ENCODE results near the gene ZNF133. TPM values are rescaled to one million over a fixed set of nuclear protein-coding genes. Genes with fewer than 3 reads are reported as not detected.

ZNF133 gene
- total and polyA plus RNA-seq, 10 donors = 8.7 to 16.9 (median 13.7) TPM

GRCh38 chr20:18360635-18361034, 72.3 kb downstream of the ZNF133 start:
- H3K4me1 ChIP-seq = no peaks in the 10 kb centered on the region
- H3K36me3 ChIP-seq = no peaks in the 10 kb centered on the region
- no peaks in the 10 kb centered on the region for H3K9me3 ChIP-seq
- no peaks in the 10 kb centered on the region for H3K27me3 ChIP-seq (replicated peaks in 1 of 7)
- TF ChIP-seq CTCF (IDR thresholded peaks at IDR 0.05 in 8 of 11, conservative IDR thresholded peaks at IDR 0.05 in 3 of 11) = no peak
- TF ChIP-seq POLR2A (IDR thresholded peaks at IDR 0.05) = no peak
- TF ChIP-seq POLR2AphosphoS5 (IDR thresholded peaks at IDR 0.05) = no peak
- no peak overlapping the region for H3K4me3 ChIP-seq
- no peak for DNase-seq
- intact Hi-C loops (cut with DNase I; ENCODE audit: low total_unique reads) = no loop called here
- no peak overlapping the region for H3K27ac ChIP-seq
- 0 to 25% (median 23%) methylated on average over 1 of the region's 1 CpG for WGBS, 5 donors

- DNase-seq = no peak
- H3K4me1 ChIP-seq = no peaks in the 10 kb centered on the region
- 83 to 100% (median 86%) methylated on average over 1 of the region's 1 CpG for whole genome bisulfite sequencing, 5 donors
- TF ChIP-seq POLR2AphosphoS5 (IDR thresholded peaks at IDR 0.05) (no peak), POLR2A (IDR thresholded peaks at IDR 0.05) (no peak), CTCF (IDR thresholded peaks at IDR 0.05 in 8 of 11, conservative IDR thresholded peaks at IDR 0.05 in 3 of 11) (no peak)
- no peaks in the 10 kb centered on the region for H3K9me3 ChIP-seq
- no peaks in the 10 kb centered on the region for H3K27me3 ChIP-seq (replicated peaks in 1 of 7)
- H3K27ac ChIP-seq = no peak overlapping the region
- intact Hi-C loops (cut with DNase I; ENCODE audit: low total_unique reads) = no loop called here
- no peak overlapping the region for H3K4me3 ChIP-seq
- H3K36me3 ChIP-seq = no peaks in the 10 kb centered on the region
These were observed 73.4 kb downstream of the ZNF133 start for GRCh38 chr20:18361678-18362077.

- no peaks in the 10 kb centered on the region for H3K4me1 ChIP-seq
- H3K27ac ChIP-seq = no peak overlapping the region
- no peaks in the 10 kb centered on the region for H3K36me3 ChIP-seq
- no peaks in the 10 kb centered on the region for H3K9me3 ChIP-seq
- no peaks in the 10 kb centered on the region for H3K27me3 ChIP-seq (replicated peaks in 1 of 7)
- 85 to 91% (median 89%) methylated on average over 13 of the region's 13 CpGs for WGBS, 5 donors
- no peak for TF ChIP-seq POLR2A (IDR thresholded peaks at IDR 0.05)
- TF ChIP-seq CTCF (IDR thresholded peaks at IDR 0.05 in 8 of 11, conservative IDR thresholded peaks at IDR 0.05 in 3 of 11) = no peak
- TF ChIP-seq POLR2AphosphoS5 (IDR thresholded peaks at IDR 0.05) = no peak
- no peak for DNase-seq
- H3K4me3 ChIP-seq = no peak overlapping the region
- intact Hi-C loops (cut with DNase I; ENCODE audit: low total_unique reads) = no loop called here
These were observed 74.6 kb downstream of the ZNF133 start for GRCh38 chr20:18362916-18363315.

GRCh38 chr20:18363708-18364107, 75.4 kb downstream of the ZNF133 start:
- TF ChIP-seq POLR2A (IDR thresholded peaks at IDR 0.05) (no peak), CTCF (IDR thresholded peaks at IDR 0.05 in 8 of 11, conservative IDR thresholded peaks at IDR 0.05 in 3 of 11) (no peak)
- Histone ChIP-seq H3K9me3 (no peaks in the 10 kb centered on the region), H3K4me3 (no peak overlapping the region), H3K36me3 (no peaks in the 10 kb centered on the region), H3K4me1 (no peaks in the 10 kb centered on the region), H3K27me3 (replicated peaks in 1 of 7) (no peaks in the 10 kb centered on the region), H3K27ac (no peak overlapping the region)
- no peak for DNase-seq
- intact Hi-C loops (cut with DNase I; ENCODE audit: low total_unique reads) = no loop called here
- 86 to 95% (median 89%) methylated on average over 2 of the region's 2 CpGs for WGBS, 5 donors

Measured in spleen (tissue), 11 donors.